K562 (cell line): ENCODE measurements around the gene EHD3. TPM values are rescaled to one million over a fixed set of nuclear protein-coding genes. Genes with fewer than 3 reads are reported as not detected.

Source experiments
- ATAC-seq: fragments of 200-7000 bp; cut with Tn5 transposase; 3 replicates; pipeline ENCODE4 v1.9.1; 2020; ENCODE audit warnings: moderate library complexity
- BruUV-seq: library from RNA; stranded (reverse); fragments of 400-500 nt; replicated peaks from 2 replicates; lab custom pipeline; 2021; lab: Mats Ljungman, UMichigan
- CTCF ChIA-PET: fragments of 300-600 bp; formaldehyde crosslinking; extraction: SDS; loops from one replicate; lab custom pipeline; 2021; ENCODE audit warnings: low intra/inter-chr PET ratio; lab: Yijun Ruan, JAX
- POLR2A ChIA-PET: fragments of 300-600, 350-650 bp; sonication (Branson Sonifier 250); formaldehyde crosslinking; extraction: SDS; loops from one replicate; lab custom pipeline; 2021; ENCODE audit warnings: antibody characterized with exemption, inconsistent platforms; lab: Yijun Ruan, JAX
- DNase-seq, 4 experiments: peaks; one replicate each; pipeline versions ENCODE4 v3.0.0 to v3.0.0-alpha.2; 2011 to 2018; ENCODE audit warnings: low spot score in 3 of 4, mixed read lengths in 3 of 4; ENCODE audit errors: extremely low read depth in 1 of 4
- FAIRE-seq: peaks from 2 replicates; lab custom pipeline; 2011; peaks lifted over from hg19 to GRCh38; lab: Jason Lieb, UNC
- H2AFZ ChIP-seq: 2 replicates; pipeline ENCODE4 v1.6.0; 2011; ENCODE audit warnings: low read depth, low read length, control low read depth, inconsistent platforms
- H3K27ac ChIP-seq: fragments of 200-600 bp; 3 replicates; pipeline ENCODE4 v1.8.0; 2011; ENCODE audit warnings: low read depth, mild to moderate bottlenecking, control low read depth, inconsistent platforms, low read length, moderate library complexity, mixed read lengths; ENCODE audit errors: extremely low read depth
- H3K27me3 ChIP-seq, 2 experiments: fragments of 300-600 bp in 1 of 2; 2 replicates in 1 of 2; 3 replicates in 1 of 2; pipeline versions ENCODE4 v1.6.0 to v1.8.0; 2011; ENCODE audit warnings: inconsistent platforms in 2 of 2, low read length in 2 of 2, mild to moderate bottlenecking in 1 of 2, mixed read lengths in 1 of 2, moderate library complexity in 1 of 2; ENCODE audit not compliant: control insufficient read depth in 2 of 2, insufficient read depth in 2 of 2
- H3K36me3 ChIP-seq: fragments of 300-600 bp; 3 replicates; pipeline ENCODE4 v1.8.0; 2011; ENCODE audit warnings: mild to moderate bottlenecking, low read length, inconsistent platforms; ENCODE audit not compliant: control insufficient read depth, insufficient read depth
- H3K4me1 ChIP-seq, 2 experiments: fragments of 200-600 bp in 1 of 2; replicated peaks in 1 of 2; 2 replicates in 1 of 2; 3 replicates in 1 of 2; pipeline versions ENCODE4 v1.5.1 to v1.8.0; 2011; ENCODE audit warnings: inconsistent platforms in 2 of 2, low read length in 2 of 2, mild to moderate bottlenecking in 1 of 2, mixed read lengths in 1 of 2, moderate library complexity in 1 of 2; ENCODE audit not compliant: control insufficient read depth in 2 of 2, insufficient read depth in 2 of 2
- H3K4me2 ChIP-seq: 2 replicates; pipeline ENCODE4 v1.6.1; 2011; ENCODE audit warnings: low read length, control low read depth, inconsistent platforms, mixed read lengths; ENCODE audit not compliant: insufficient read depth
- H3K4me3 ChIP-seq: fragments of 200-600 bp; sonication (generic), shearing (Covaris generic); 2 replicates; pipeline ENCODE4 v1.5.1; 2016; ENCODE audit warnings: control low read depth, inconsistent platforms
- H3K79me2 ChIP-seq: fragments of 200-600 bp; 3 replicates; pipeline ENCODE4 v1.8.0; 2011; ENCODE audit warnings: low read length, inconsistent platforms; ENCODE audit not compliant: control insufficient read depth, insufficient read depth
- H3K9ac ChIP-seq, 2 experiments: 2 replicates each; pipeline versions ENCODE4 v1.6.0 to v1.6.1; 2011; ENCODE audit warnings: low read depth in 2 of 2, low read length in 2 of 2, control low read depth in 1 of 2, inconsistent platforms in 1 of 2, mild to moderate bottlenecking in 1 of 2, mixed read lengths in 1 of 2; ENCODE audit not compliant: insufficient read depth in 1 of 2
- H3K9me1 ChIP-seq: one replicate; pipeline ENCODE4 v1.6.0; 2011; ENCODE audit warnings: inconsistent platforms, mild to moderate bottlenecking, low read length, moderate library complexity; ENCODE audit not compliant: control insufficient read depth, insufficient read depth
- H3K9me3 ChIP-seq: replicated peaks from 2 replicates; pipeline ENCODE4 v1.5.1; 2011; ENCODE audit warnings: low read depth, low read length, inconsistent platforms; ENCODE audit not compliant: control insufficient read depth, insufficient read depth
- H4K20me1 ChIP-seq: replicated peaks from 2 replicates; pipeline ENCODE4 v1.6.1; 2011; ENCODE audit warnings: low read length, inconsistent platforms, mixed read lengths; ENCODE audit not compliant: control insufficient read depth, insufficient read depth
- ARID2 ChIP-seq: fragments of 450-650 bp; IDR thresholded peaks from 2 replicates; pipeline ENCODE4 v1.6.1; 2017; ENCODE audit warnings: antibody characterized with exemption, mild to moderate bottlenecking
- CBFB ChIP-seq: sonication (generic); formaldehyde crosslinking; IDR thresholded peaks from 2 replicates; pipeline ENCODE4 v1.4.0; 2020; ENCODE audit warnings: mild to moderate bottlenecking, missing genetic modification reagents
- DIDO1 ChIP-seq: fragments of 450-650 bp; IDR thresholded peaks from 2 replicates; pipeline ENCODE4 v1.6.1; 2016; ENCODE audit warnings: low read depth, missing biosample characterization, missing genetic modification characterization
- LARP7 ChIP-seq: fragments of 450-650 bp; IDR thresholded peaks from 2 replicates; pipeline ENCODE4 v1.6.1; 2016
- MYC ChIP-seq, 2 experiments: fragments of 250-450 bp in 1 of 2; sonication (Bioruptor Pico) in 1 of 2; IDR thresholded peaks; 2 replicates each; pipeline versions ENCODE4 v1.5.1 to v1.6.1; 2012 to 2021; ENCODE audit warnings: low read depth in 2 of 2, borderline replicate concordance in 1 of 2, improper control_type of control experiment in 1 of 2, low read length in 1 of 2, mild to moderate bottlenecking in 1 of 2, moderate library complexity in 1 of 2
- NR2F6 ChIP-seq: fragments of 450-650 bp; formaldehyde crosslinking; IDR thresholded peaks from 2 replicates; pipeline ENCODE4 v1.4.0; 2020; ENCODE audit warnings: mild to moderate bottlenecking
- SRSF3 ChIP-seq: fragments of 200-400 bp; formaldehyde crosslinking; IDR thresholded peaks from 2 replicates; pipeline ENCODE4 v1.6.1; 2016; ENCODE audit warnings: mild to moderate bottlenecking, low read length, moderate library complexity; ENCODE audit not compliant: insufficient read depth
- XRCC3 ChIP-seq: fragments of 450-650 bp; IDR thresholded peaks from 2 replicates; pipeline ENCODE4 v1.6.1; 2017; ENCODE audit warnings: mild to moderate bottlenecking, moderate library complexity
- ZNF174 ChIP-seq: fragments of 250-450 bp; sonication (Bioruptor Pico); IDR thresholded peaks from 2 replicates; pipeline ENCODE4 v1.4.0; 2020; ENCODE audit warnings: mild to moderate bottlenecking
- WGBS: fragments of 100-300 bp; shearing (Covaris generic); methylation state at CpG from one replicate; pipeline ENCODE4 v1.1.6; 2016; ENCODE audit warnings: low coverage, mixed read lengths; ENCODE audit not compliant: insufficient coverage; ENCODE audit errors: missing lambda C conversion rate; 5-methylcytosine and 5-hydroxymethylcytosine counted together
- in situ Hi-C: fragments of 300-500 bp; cut with MboI; formaldehyde crosslinking; loops from 4 replicates; pipeline ENCODE4 v1.15.0; 2018; ENCODE audit warnings: inconsistent platforms, mixed read lengths
- intact Hi-C: fragments of 100-400 bp; cut with micrococcal nuclease; formaldehyde crosslinking; loops from 2 replicates; pipeline ENCODE4 v1.14.2; 2022
- polyA plus RNA-seq, 8 experiments: library from polyadenylated mRNA; depleted of rRNA in 4 of 8; stranded (reverse) in 5 of 8; unstranded in 3 of 8; fragments of >200 nt; fragmentation: Nextera tagmentation in 2 of 8; fragmentation: Illumina TruSeq in 1 of 8; extraction: Ambion mirVana in 2 of 8; extraction: Trizol in 1 of 8; gene quantifications; 2 replicates each; pipeline versions ENCODE4 v1.2.1 to v1.2.3, GENCODE V29; 2011 to 2014; ENCODE audit warnings: inconsistent platforms in 1 of 8, missing spikeins in 1 of 8
- total RNA-seq, 7 experiments: library from RNA; depleted of rRNA in 6 of 7; stranded (reverse); fragments of >200 nt in 6 of 7; fragmentation: Illumina TruSeq in 2 of 7; extraction: Trizol in 2 of 7; gene quantifications; 2 replicates each; pipeline versions ENCODE4 v1.2.1 to v1.2.3, GENCODE V29; 2011 to 2021; ENCODE audit warnings: low replicate concordance in 1 of 7

Gene EHD3
- total and polyA plus RNA-seq, 9 of the 15 experiments (the other 6 are each of a cell fraction or from before 2014, with no cell fraction given) = under 0.01 to 0.04 (median 0.03) TPM; not detected in 3

GRCh38 chr2:31202833-31203232 is 31.1 kb upstream of the EHD3 start:
- DNase-seq (no peak), FAIRE-seq (no peak), ATAC-seq (no peak)
- no peaks in the 10 kb centered on the region for H3K4me1 ChIP-seq
- ChIA-PET POLR2A (interaction anchor here (0.7 kb wide), 1 partner anchor 145 kb away, joined by 5 read pairs; no protein-coding TSS in a partner anchor), CTCF (no interaction called here)
- no peaks in the 10 kb centered on the region for H3K9me3 ChIP-seq
- H3K4me2 ChIP-seq = no peak overlapping the region
- no peak overlapping the region for H3K4me3 ChIP-seq
- intact Hi-C loops = no loop called here
- H3K27me3 ChIP-seq = peaks cover 0 to 17% of the 10 kb centered on the region in 2 experiments; a peak in 3 of 5 replicates
- no peak overlapping the region for H2AFZ ChIP-seq
- in situ Hi-C loops = no loop called here
- H3K9me1 ChIP-seq = no peaks in the 10 kb centered on the region
- H4K20me1 ChIP-seq = no peaks in the 10 kb centered on the region
- no peak overlapping the region for H3K9ac ChIP-seq
- BruUV-seq = no TSS peak
- H3K79me2 ChIP-seq = no peaks in the 10 kb centered on the region
- no peak for TF ChIP-seq CBFB (CRISPR knock-in tag)
- no peak for TF ChIP-seq XRCC3
- TF ChIP-seq ARID2 = no peak
- no peak for TF ChIP-seq ZNF174
- TF ChIP-seq MYC (IDR thresholded peaks at IDR 0.05; ENCODE audit: low read depth, low read length) = no peak
- no peak for TF ChIP-seq MYC (CRISPR knock-in tag; IDR thresholded peaks at IDR 0.05; ENCODE audit: borderline replicate concordance, low read depth)
- no peak for TF ChIP-seq SRSF3
- TF ChIP-seq LARP7 = no peak
- TF ChIP-seq NR2F6 (CRISPR knock-in tag) = no peak
- TF ChIP-seq DIDO1 = no peak
- no peaks in the 10 kb centered on the region for H3K36me3 ChIP-seq
- WGBS = 2% methylated on average over 5 of the region's 5 CpGs
- no peak overlapping the region for H3K27ac ChIP-seq
